Astrocyte (in vitro differentiated cells and primary cell): ENCODE measurements around the gene TFAP2A. TPM values are rescaled to one million over a fixed set of nuclear protein-coding genes. Genes with fewer than 3 reads are reported as not detected.

Source experiments
- DNase-seq: peaks from one replicate; pipeline ENCODE4 v3.0.0-alpha.2; 2010; ENCODE audit warnings: low read depth
- FAIRE-seq: peaks from 2 replicates; lab custom pipeline; 2011; peaks lifted over from hg19 to GRCh38; lab: Jason Lieb, UNC
- H2AFZ ChIP-seq: 2 replicates; pipeline ENCODE4 v1.6.0; 2012; ENCODE audit warnings: low read depth, low read length, inconsistent platforms
- H3K27ac ChIP-seq: 2 replicates; pipeline ENCODE4 v1.5.1; 2011; ENCODE audit warnings: low read depth, low read length, inconsistent platforms
- H3K27me3 ChIP-seq: 2 replicates; pipeline ENCODE4 v1.6.0; 2011; ENCODE audit warnings: low read length, inconsistent platforms; ENCODE audit not compliant: insufficient read depth
- H3K36me3 ChIP-seq: 2 replicates; pipeline ENCODE4 v1.5.1; 2011; ENCODE audit warnings: low read length, inconsistent platforms; ENCODE audit not compliant: insufficient read depth
- H3K4me1 ChIP-seq: 2 replicates; pipeline ENCODE4 v1.5.1; 2011; ENCODE audit warnings: low read length, inconsistent platforms; ENCODE audit not compliant: insufficient read depth
- H3K4me2 ChIP-seq: 2 replicates; pipeline ENCODE4 v1.6.0; 2012; ENCODE audit warnings: low read length, inconsistent platforms
- H3K4me3 ChIP-seq: 2 replicates; pipeline ENCODE4 v1.5.1; 2011; ENCODE audit warnings: low read depth, mild to moderate bottlenecking, low read length, inconsistent platforms; ENCODE audit not compliant: insufficient read depth
- H3K79me2 ChIP-seq: 2 replicates; pipeline ENCODE4 v1.6.0; 2012; ENCODE audit warnings: mild to moderate bottlenecking, low read length, inconsistent platforms; ENCODE audit not compliant: insufficient read depth
- H3K9ac ChIP-seq: 2 replicates; pipeline ENCODE4 v1.6.0; 2012; ENCODE audit warnings: mild to moderate bottlenecking, low read length, inconsistent platforms
- H3K9me3 ChIP-seq: 2 replicates; pipeline ENCODE4 v1.5.1; 2012; ENCODE audit warnings: low read depth, mild to moderate bottlenecking, low read length, inconsistent platforms; ENCODE audit not compliant: insufficient read depth
- H4K20me1 ChIP-seq: 2 replicates; pipeline ENCODE4 v1.6.0; 2012; ENCODE audit warnings: low read length, inconsistent platforms; ENCODE audit not compliant: insufficient read depth
- H3K27ac Mint-ChIP-seq: one replicate; pipeline ENCODE4 v1.8.0; 2021; ENCODE audit warnings: mild to moderate bottlenecking, mixed read lengths; ENCODE audit not compliant: unreplicated experiment
- H3K27me3 Mint-ChIP-seq: one replicate; pipeline ENCODE4 v1.8.0; 2021; ENCODE audit warnings: low read depth, mixed read lengths; ENCODE audit not compliant: unreplicated experiment
- H3K36me3 Mint-ChIP-seq: one replicate; pipeline ENCODE4 v1.8.0; 2021; ENCODE audit warnings: low read depth, mixed read lengths; ENCODE audit not compliant: unreplicated experiment
- H3K4me1 Mint-ChIP-seq: one replicate; pipeline ENCODE4 v1.8.0; 2021; ENCODE audit warnings: low read depth, mixed read lengths; ENCODE audit not compliant: unreplicated experiment
- H3K4me3 Mint-ChIP-seq: one replicate; pipeline ENCODE4 v1.8.0; 2021; ENCODE audit warnings: mild to moderate bottlenecking, moderate library complexity, mixed read lengths; ENCODE audit not compliant: unreplicated experiment
- H3K9me3 Mint-ChIP-seq: one replicate; pipeline ENCODE4 v1.8.0; 2021; ENCODE audit warnings: mild to moderate bottlenecking, mixed read lengths; ENCODE audit not compliant: unreplicated experiment
- CTCF ChIP-seq: IDR thresholded peaks from 2 replicates; pipeline ENCODE4 v1.5.1; 2011; ENCODE audit warnings: low read depth, mild to moderate bottlenecking, inconsistent platforms, low read length, moderate library complexity; ENCODE audit not compliant: insufficient read depth
- EZH2 ChIP-seq: IDR thresholded peaks from 2 replicates; pipeline ENCODE4 v1.6.1; 2012; ENCODE audit warnings: mild to moderate bottlenecking, low read length, inconsistent platforms; ENCODE audit not compliant: insufficient read depth
- total RNA-seq: library from RNA; stranded (reverse); gene quantifications from 2 replicates; pipeline ENCODE4 v1.2.1, GENCODE V29; 2021

The TFAP2A gene
- total RNA-seq, 1 donor from 2014 or later, result 6.6 TPM

- no peak overlapping the region for H3K27ac Mint-ChIP-seq
- Histone ChIP-seq H3K27me3 (peaks cover 100% of the 10 kb centered on the region), H3K27ac (no peak overlapping the region), H3K79me2 (no peaks in the 10 kb centered on the region), H3K4me2 (no peak overlapping the region), H3K9me3 (no peaks in the 10 kb centered on the region), H4K20me1 (no peaks in the 10 kb centered on the region), H3K9ac (no peak overlapping the region), H2AFZ (no peak overlapping the region), H3K36me3 (no peaks in the 10 kb centered on the region), H3K4me3 (no peak overlapping the region), H3K4me1 (no peaks in the 10 kb centered on the region)
- FAIRE-seq (no peak), DNase-seq (no peak)
- peaks cover 92% of the 10 kb centered on the region for H3K27me3 Mint-ChIP-seq
- TF ChIP-seq EZH2 (no peak), CTCF (no peak)
- peaks cover 18% of the 10 kb centered on the region for H3K9me3 Mint-ChIP-seq
- peaks cover 8% of the 10 kb centered on the region for H3K36me3 Mint-ChIP-seq
- peaks cover 5% of the 10 kb centered on the region for H3K4me1 Mint-ChIP-seq
- no peak overlapping the region for H3K4me3 Mint-ChIP-seq
Observed at GRCh38 chr6:10386756-10387654, 27.9 kb downstream of the TFAP2A start.

- TF ChIP-seq EZH2, result no peak
- TF ChIP-seq CTCF, result no peak
- Histone ChIP-seq H3K27ac (no peak overlapping the region), H3K36me3 (no peaks in the 10 kb centered on the region), H3K9ac (no peak overlapping the region), H3K27me3 (peaks cover 100% of the 10 kb centered on the region), H2AFZ (no peak overlapping the region), H4K20me1 (no peaks in the 10 kb centered on the region), H3K4me1 (no peaks in the 10 kb centered on the region), H3K79me2 (no peaks in the 10 kb centered on the region), H3K4me2 (no peak overlapping the region), H3K4me3 (no peak overlapping the region), H3K9me3 (no peaks in the 10 kb centered on the region)
- FAIRE-seq (no peak), DNase-seq (no peak)
- peaks cover 17% of the 10 kb centered on the region for H3K9me3 Mint-ChIP-seq
- H3K4me1 Mint-ChIP-seq, result peaks cover 5% of the 10 kb centered on the region
- peaks cover 8% of the 10 kb centered on the region for H3K36me3 Mint-ChIP-seq
- H3K27ac Mint-ChIP-seq, result no peak overlapping the region
- no peak overlapping the region for H3K4me3 Mint-ChIP-seq
- H3K27me3 Mint-ChIP-seq, result peaks cover 91% of the 10 kb centered on the region
Observed at GRCh38 chr6:10386220-10386619, 28.7 kb downstream of the TFAP2A start.
